GM18498 (cell line): ENCODE results near the gene CHST14.

ENCODE experiments used
- ATAC-seq: cut with Tn5 transposase; IDR thresholded peaks from one replicate; pipeline ENCODE4 v1.9.1; 2021; ENCODE audit warnings: mild to moderate bottlenecking, moderate library complexity; ENCODE audit not compliant: unreplicated experiment

The CHST14 gene

GRCh38 chr15:40440743-40441564, 29.8 kb upstream of the CHST14 start, which contains the start of gene BAHD1:
Gene BAHD1 (plus strand): TSS chr15:40440953. CDS start chr15:40458465, 17,512 bp downstream.
- peak; percentile 90 for ATAC-seq

- peak; percentile 18 for ATAC-seq
Measured at GRCh38 chr15:40441565-40442531, 28.9 kb upstream of the CHST14 start.

- ATAC-seq = no peak
Measured at GRCh38 chr15:40443255-40443654, 27.5 kb upstream of the CHST14 start.

- no peak for ATAC-seq
Measured at GRCh38 chr15:40443846-40444245, 26.9 kb upstream of the CHST14 start.

- ATAC-seq = no peak
Measured at GRCh38 chr15:40444736-40445135, 26.0 kb upstream of the CHST14 start.

- ATAC-seq = no peak
Measured at GRCh38 chr15:40445421-40445922, 25.3 kb upstream of the CHST14 start.

GRCh38 chr15:40446144-40446543, 24.6 kb upstream of the CHST14 start:
- ATAC-seq = no peak

GRCh38 chr15:40448354-40448753, 22.4 kb upstream of the CHST14 start:
- ATAC-seq = no peak

- ATAC-seq = no peak
Measured at GRCh38 chr15:40449275-40449674, 21.5 kb upstream of the CHST14 start.

GRCh38 chr15:40450047-40450446, 20.7 kb upstream of the CHST14 start:
- no peak for ATAC-seq

GRCh38 chr15:40451527-40452158, 19.1 kb upstream of the CHST14 start:
- peak; percentile 5 for ATAC-seq

GRCh38 chr15:40452296-40453090, 18.3 kb upstream of the CHST14 start:
- ATAC-seq = peak; percentile 52

- ATAC-seq = peak; percentile 42
Measured at GRCh38 chr15:40453941-40454340, 16.8 kb upstream of the CHST14 start.

GRCh38 chr15:40454904-40455391, 15.8 kb upstream of the CHST14 start:
- ATAC-seq = no peak

GRCh38 chr15:40456299-40456712, 14.5 kb upstream of the CHST14 start:
- ATAC-seq = no peak

- ATAC-seq = no peak
Measured at GRCh38 chr15:40456738-40457137, 14.0 kb upstream of the CHST14 start.

GRCh38 chr15:40458495-40459371, 12.1 kb upstream of the CHST14 start:
- ATAC-seq = no peak

- ATAC-seq = no peak
Measured at GRCh38 chr15:40459391-40460015, 11.3 kb upstream of the CHST14 start.
